ENCODE results near the gene GALNT2.

GALNT2 gene

DNA sequence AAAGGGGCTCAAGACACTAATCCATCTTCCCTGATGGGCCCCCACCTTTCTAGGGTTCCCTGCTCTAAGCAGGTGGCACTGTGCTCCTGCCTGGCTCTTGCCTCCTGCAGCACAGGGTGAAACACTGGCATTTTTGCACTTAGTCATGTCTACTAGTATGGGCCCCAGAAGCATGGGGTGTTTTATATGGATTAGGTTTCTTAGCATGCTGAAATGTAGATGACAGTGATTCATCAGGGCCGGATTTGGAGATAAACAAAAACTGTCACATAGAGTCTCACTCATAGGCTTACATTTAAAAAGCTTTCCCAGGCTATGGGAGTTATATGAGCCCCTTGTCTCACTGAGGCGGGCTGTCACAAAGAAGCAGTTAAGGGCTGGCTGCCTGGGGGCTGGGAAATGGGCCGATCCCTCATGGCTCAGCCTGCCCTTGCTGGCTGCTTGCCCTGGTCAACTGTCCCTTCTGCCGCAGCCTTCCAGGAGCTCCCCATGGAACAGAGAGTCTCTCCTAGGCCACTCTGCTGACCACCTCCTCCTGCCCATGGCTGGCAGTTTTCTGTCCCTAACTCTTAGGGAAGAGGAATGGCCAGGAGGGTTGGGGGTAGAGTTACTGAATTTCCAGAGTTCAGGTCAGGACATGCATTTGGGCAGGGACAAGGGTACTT, 6.5 kb downstream of the GALNT2 start:
- DNase-seq, result no peak

DNA sequence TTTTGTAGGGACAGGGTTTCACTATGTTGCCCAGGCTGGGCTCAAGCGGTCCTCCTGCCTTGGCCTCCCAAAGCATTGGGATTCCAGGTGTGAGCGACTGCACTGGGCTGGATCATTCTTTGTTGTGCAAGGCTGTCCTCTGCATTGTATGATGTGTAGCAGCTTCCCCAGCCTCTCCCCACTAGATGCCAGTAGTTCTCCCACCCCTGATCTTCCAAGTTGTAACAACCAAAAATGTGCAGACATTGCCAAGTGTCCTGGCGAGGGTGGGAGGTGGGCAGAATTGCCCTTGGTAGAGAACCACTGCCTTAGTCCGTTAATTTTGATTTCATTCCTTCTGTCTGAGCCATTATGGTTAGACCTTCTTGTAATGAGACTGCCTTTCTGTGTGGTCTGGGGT, 7.2 kb downstream of the GALNT2 start:
- DNase-seq, result no peak

- no peak for DNase-seq
Observed at GRCh38 chr1:230074762-230075161, 7.7 kb downstream of the GALNT2 start.

DNA sequence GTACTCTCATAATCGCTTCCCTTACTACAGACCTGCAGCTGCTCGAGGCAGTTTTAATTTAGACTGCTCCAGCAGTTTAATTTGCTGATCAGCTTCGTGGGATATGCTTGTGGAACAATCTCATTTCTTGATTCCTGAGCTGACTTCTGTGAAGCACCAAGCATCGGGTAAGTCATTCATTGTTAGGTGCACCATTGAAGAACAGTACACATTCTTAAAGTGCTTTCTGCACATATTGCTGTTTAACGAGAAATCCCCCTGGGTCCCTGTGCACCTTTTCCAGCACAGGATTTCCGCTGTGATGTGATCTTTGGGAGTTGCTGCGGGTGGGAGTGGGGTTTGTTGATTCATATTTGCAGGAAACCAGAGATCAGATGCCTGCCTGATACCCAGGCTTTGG, 9.1 kb downstream of the GALNT2 start:
- no peak for DNase-seq

GRCh38 chr1:230077011-230077410, 10.0 kb downstream of the GALNT2 start:
- DNase-seq, result peak; percentile 27 to 47

DNA sequence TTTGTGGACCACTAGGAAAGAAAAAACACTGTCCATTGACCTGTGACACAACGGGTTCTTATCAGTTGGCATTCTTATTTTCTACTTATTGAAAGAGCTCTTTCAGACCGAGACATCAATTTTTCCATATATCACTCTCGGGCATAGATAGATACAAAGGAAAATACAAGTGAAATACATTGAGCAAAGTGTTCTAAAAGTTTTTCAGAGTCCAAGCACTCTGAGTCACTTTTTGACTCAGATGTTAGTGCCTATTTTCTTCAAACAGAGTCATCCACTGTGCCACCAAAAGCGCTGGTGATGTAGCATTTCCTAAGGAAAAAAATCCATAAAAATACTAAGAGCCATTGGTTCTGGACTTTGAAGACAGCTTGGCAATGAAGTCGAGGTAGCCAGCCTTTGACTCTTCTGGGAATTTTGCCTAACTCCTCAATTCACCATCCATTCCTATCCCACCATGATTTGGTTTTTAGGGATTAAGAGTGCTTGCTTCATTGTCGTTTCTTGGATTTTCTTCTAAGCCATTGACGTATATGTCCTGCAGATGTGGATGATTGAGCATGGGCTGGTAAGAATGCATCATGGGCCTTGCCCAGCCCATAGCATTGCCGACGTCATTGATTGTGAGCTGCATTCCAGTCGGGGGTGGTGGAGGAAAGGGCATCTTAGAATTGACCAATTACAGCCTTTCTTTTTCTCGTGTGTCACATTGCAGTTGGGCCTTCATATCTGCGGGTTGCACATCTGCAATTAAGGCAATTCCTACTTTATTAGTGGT, 10.6 kb downstream of the GALNT2 start:
- no peak for DNase-seq

GRCh38 chr1:230079199-230080024, 12.4 kb downstream of the GALNT2 start:
- no peak for DNase-seq

DNA sequence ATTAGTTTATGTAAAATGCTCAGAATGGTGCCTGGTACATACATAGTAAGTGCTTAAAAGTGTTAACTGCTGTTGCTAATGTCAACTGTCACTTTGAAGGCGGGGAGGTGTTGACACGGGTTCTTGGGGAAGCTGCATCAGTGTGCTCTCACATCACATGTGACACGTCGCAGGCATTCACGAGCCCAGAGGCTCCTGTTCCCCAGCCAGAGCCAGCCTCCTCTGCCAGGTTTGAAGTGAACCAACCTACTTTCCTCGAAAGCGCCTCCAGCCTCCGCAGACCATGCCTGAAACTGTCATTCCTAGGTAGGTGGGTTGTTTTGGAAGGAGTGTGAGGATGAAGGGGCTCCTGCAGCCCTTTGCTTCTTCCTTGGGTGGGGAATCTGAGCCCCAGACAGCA, 13.8 kb downstream of the GALNT2 start:
- DNase-seq, result no peak

GRCh38 chr1:230081751-230082150, 14.7 kb downstream of the GALNT2 start:
- no peak for DNase-seq

GRCh38 chr1:230082211-230082610, 15.2 kb downstream of the GALNT2 start:
- no peak for DNase-seq

- no peak for DNase-seq
Observed at GRCh38 chr1:230083053-230083452, 16.0 kb downstream of the GALNT2 start.

- no peak for DNase-seq
Observed at GRCh38 chr1:230083746-230084407, 16.8 kb downstream of the GALNT2 start.

GRCh38 chr1:230084408-230085177, 17.6 kb downstream of the GALNT2 start:
- DNase-seq, result peak; percentile 74 to 83

GRCh38 chr1:230085178-230085515, 18.1 kb downstream of the GALNT2 start:
- no peak for DNase-seq

DNA sequence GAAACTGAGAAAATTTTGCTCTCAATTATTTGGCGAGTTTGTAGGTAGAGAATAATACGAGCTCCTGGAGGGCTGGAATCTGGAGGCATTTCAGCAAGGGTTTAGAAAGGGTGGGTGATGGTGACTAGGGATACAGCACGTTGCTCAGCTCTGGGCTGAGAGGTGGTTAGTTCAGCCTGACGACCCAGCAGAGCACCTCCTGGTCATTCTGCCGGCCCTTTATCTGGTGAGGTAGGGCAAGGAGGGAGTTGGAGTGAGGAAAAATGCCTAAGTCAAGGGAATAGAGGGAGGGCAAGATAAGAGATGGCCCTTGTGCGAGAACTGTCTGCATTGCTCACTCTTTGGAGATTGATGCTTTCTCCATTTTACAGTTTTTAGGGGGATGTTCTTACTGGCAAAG, 19.1 kb downstream of the GALNT2 start:
- no peak for DNase-seq

DNA sequence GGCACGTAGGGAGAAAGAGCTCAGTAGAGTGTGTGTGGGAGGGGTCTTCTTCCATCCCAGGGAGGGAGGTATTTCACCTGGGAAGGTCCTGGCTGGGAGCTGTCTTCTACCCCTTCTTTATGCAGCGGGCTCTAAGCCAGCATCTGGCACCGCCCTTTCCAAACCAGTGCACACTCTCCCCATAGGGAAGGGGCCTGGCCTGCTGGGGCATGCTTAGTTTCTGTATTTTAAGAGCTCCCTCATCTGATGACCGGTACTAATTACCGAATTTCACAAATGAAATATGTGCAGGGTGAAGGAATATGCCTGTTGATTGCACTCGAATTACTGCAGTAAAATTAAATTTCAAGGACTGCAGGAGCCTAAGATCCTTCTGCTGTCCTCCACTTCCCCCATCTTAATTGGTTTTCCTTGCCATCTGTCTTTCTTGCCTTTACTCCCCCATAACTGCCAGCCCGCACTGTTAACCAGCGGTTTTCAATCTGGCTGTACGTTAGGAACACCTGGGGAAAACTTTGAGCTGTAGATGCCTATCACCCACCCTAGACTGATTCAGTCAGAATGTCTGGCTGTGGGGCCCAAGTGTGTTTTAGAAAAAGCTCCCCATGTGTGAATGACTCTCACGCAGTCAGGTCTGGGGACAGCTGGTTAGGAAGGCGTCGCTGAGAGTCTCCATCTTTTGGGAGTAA, 20.1 kb downstream of the GALNT2 start:
- DNase-seq, result no peak

DNA sequence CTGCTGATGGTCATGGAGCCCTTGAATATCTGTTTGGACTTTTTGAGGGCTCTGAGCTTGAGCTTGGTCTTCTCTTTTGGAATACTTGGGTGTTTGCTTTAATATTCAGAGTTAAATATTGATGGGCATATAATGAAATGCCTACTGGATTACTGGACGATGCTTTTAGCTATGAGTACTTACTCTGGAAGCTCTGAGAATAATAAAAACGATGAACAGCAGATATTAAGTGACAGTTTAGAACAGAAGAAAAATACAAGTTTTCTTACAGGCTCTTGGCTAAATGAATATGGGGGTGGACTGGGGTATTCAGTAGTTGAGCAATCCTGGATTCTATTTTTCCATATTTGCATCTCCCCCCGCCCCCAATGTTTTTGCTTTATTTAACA, 20.7 kb downstream of the GALNT2 start:
- no peak for DNase-seq

DNA sequence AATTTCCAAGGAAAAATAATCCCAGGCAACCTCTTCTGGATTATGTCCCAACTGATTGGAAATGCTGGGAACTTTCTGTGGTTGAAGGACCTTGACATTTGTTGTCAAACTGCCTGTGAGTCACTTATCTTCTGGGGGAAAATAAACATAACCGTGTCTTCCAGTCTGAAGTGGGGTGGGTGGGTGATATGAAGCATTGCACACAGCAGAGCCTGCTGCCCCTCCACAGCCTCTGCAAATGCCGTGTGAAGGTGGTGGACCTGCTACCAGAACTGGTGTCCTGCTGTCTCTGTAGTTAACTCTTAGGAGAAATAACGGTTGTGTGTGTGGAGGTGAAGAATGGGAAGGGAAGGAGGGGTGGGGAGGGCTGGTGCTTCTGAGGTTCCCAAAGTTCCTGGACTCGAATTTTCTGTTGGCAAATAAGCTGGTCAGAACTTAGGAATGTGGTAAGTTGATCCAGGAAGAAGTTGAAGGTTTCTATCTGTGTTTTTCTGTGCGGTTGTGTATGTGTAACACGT, 23.2 kb downstream of the GALNT2 start:
- DNase-seq, result no peak

DNA sequence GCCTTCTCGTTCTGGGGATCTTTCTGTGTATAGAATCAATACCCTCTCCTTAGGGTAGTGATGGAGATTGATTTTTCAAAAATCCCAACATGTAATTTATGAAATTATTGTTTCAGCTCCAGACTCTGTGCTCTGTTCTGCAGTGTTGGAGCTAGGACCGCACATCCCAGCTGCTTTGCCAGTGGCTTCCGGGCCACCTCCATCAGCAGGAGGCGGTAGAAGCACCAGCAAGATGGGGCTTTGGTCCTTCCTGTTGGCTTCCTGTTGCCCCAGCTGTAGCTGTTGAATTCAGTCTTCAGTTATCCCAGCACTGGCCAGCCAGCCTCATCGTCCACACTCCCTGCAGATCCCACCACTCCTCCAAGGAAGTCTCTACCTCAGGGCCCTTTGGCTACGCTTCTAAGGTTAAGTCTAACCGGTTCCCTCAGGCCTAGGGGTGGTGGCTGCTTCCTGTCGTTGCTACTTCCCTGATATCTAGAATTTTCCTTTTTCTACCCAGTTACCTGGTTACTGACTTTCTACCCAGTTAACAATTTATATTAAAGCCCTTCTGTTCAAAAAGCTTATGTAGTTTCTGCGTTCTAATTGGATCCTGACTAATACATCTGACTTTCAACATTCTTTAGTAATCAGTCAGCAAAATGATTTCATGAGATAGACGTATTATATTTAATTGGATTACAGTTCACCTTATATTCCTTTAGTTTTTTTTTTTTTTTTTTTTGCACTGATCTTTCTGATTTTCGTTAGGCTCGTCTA, 24.6 kb downstream of the GALNT2 start:
- no peak for DNase-seq

DNA sequence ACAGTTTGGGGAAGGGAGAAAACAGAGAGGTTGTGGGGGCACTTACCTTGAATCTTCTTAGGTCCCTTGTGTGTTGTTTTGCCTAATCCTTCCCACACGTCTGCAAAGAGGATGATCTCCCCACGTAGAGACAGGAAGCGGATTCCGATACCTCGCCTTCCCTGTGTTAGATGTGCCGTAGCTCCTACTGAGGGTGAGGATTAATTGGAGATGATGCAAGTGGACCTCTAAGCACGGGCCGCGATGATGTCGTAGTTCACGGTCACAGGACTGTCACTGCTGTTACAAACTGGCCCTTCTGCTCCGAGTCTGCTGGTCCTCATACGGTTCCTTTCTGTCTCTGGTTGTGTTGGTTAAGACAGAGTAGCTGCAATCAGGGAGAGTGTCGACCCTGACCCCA, 27.7 kb downstream of the GALNT2 start:
- DNase-seq, result no peak

DNA sequence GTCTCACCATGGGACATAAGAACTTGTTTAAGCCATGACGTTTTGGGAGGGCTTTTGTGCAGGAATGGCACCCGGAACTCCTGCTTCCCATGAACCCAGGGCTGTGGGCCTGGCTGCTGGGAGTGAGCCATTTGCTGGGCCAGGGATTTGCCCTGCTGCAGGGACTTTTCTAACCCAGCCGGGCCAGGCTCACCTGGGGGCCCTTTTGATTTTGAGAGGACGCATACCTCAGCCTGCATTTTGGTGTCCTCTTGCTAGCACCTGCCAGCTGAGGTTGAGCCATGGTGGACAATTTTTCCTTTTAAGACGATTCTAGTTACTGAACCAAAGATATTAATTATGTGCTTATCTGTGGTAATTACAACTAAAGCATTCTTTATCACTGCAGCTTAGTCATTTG, 28.9 kb downstream of the GALNT2 start:
- DNase-seq, result no peak
